HUES64 (cell line): ENCODE results near the gene ABCA3.

ENCODE experiments used
- H3K27ac ChIP-seq: 2 replicates; pipeline ENCODE4 v1.7.0; 2013; ENCODE audit warnings: low read depth, low read length, inconsistent platforms
- H3K27me3 ChIP-seq: 2 replicates; pipeline ENCODE4 v1.6.1; 2013; ENCODE audit warnings: mild to moderate bottlenecking, low read length; ENCODE audit not compliant: insufficient read depth
- H3K36me3 ChIP-seq: 2 replicates; pipeline ENCODE4 v1.6.1; 2013; ENCODE audit warnings: mild to moderate bottlenecking, low read length; ENCODE audit not compliant: insufficient read depth
- H3K4me1 ChIP-seq: 2 replicates; pipeline ENCODE4 v1.6.1; 2013; ENCODE audit warnings: mild to moderate bottlenecking, low read length, moderate library complexity; ENCODE audit not compliant: insufficient read depth
- H3K4me3 ChIP-seq: 2 replicates; pipeline ENCODE4 v1.5.1; 2013; ENCODE audit warnings: mild to moderate bottlenecking, low read length, moderate library complexity
- H3K9ac ChIP-seq: 2 replicates; pipeline ENCODE4 v1.6.1; 2013; ENCODE audit warnings: mild to moderate bottlenecking, low read depth, low read length
- H3K9me3 ChIP-seq: 2 replicates; pipeline ENCODE4 v1.6.1; 2013; ENCODE audit warnings: low read depth, low read length; ENCODE audit not compliant: insufficient read depth
- whole genome bisulfite sequencing: fragments of 150-250, 120-280 bp; methylation state at CpG from one replicate; pipeline ENCODE4 v1.1.7; 2013; ENCODE audit warnings: missing lambda C conversion rate; 5-methylcytosine and 5-hydroxymethylcytosine counted together

The ABCA3 gene

DNA sequence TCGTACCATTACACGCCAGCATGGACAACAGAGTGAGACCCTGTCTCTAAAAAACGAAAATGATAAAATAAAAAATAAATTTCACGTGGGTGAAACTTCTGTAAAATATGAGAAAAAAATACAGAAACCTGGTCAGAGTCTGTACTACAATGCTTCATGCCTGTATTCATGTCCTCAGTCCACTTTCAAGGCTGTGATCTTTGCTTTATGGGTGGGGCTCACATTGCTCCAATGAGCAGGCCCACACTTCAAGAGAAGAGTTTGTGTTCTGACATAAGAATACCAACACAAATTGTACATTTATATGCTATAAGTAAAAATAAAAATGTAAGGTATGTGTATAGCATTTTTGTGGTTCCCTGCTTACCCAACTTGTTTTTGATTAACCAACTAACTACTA, 32.2 kb upstream of the ABCA3 start:
- 95% methylated on average over 4 of the region's 4 CpGs for WGBS
- no peak overlapping the region for H3K4me3 ChIP-seq
- no peaks in the 10 kb centered on the region for H3K4me1 ChIP-seq
- H3K27ac ChIP-seq, result no peak overlapping the region
- no peaks in the 10 kb centered on the region for H3K36me3 ChIP-seq
- no peaks in the 10 kb centered on the region; the same call in 1 of the 2 replicates for H3K27me3 ChIP-seq
- H3K9ac ChIP-seq, result no peak overlapping the region
- H3K9me3 ChIP-seq, result no peaks in the 10 kb centered on the region

DNA sequence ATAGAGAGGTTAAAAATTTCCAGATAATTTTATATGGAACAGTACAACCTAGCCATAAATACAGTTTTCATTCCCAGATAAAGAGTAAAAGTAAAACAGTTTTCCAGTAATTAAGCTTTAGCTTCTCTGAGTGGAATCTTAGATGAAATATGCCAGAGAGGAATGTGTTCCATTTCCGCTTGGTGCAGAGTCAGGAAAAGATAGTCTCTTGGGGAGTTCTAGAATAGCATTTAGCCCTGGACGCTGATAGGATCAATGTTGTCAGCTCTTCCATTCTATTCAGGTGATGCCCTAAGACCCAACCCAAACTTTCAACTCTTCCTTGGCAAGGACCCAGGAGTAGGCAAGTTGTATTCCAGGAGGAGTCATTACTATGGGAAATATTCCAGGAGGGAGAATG, 30.9 kb upstream of the ABCA3 start:
- H3K27me3 ChIP-seq, result no peaks in the 10 kb centered on the region; the same call in 1 of the 2 replicates
- H3K4me1 ChIP-seq, result no peaks in the 10 kb centered on the region

DNA sequence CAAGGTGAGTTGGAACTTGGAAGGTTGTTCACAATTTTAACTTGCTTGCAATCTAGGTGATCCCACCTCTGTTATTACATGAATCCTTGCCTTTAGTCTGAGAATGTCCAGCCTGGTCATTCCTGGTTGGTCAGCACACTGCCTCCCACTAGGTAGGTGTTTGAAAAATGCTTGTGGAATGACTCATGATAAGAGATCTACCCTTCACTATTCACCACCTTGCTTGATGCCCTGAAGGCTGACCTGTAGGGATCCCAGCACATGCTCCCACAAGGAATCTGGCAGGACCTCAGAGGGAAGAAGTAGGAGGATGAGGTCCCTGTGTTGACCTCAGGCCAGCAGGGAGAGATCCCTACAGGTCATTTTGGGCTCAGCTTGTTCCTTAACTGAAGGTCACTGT, 30.2 kb upstream of the ABCA3 start:
- no peak overlapping the region for H3K27ac ChIP-seq
- H3K4me1 ChIP-seq, result no peaks in the 10 kb centered on the region
- no peak overlapping the region for H3K9ac ChIP-seq
- no peak overlapping the region for H3K4me3 ChIP-seq
- H3K36me3 ChIP-seq, result no peaks in the 10 kb centered on the region
- no peaks in the 10 kb centered on the region for H3K9me3 ChIP-seq
- H3K27me3 ChIP-seq, result no peaks in the 10 kb centered on the region; the same call in 1 of the 2 replicates

More for the DNA sequence above, 30.9 kb upstream of the ABCA3 start:
- Histone ChIP-seq H3K4me3 (no peak overlapping the region), H3K27ac (no peak overlapping the region), H3K9ac (no peak overlapping the region), H3K36me3 (no peaks in the 10 kb centered on the region), H3K9me3 (no peaks in the 10 kb centered on the region)
- 97% methylated on average over 2 of the region's 2 CpGs for WGBS

DNA sequence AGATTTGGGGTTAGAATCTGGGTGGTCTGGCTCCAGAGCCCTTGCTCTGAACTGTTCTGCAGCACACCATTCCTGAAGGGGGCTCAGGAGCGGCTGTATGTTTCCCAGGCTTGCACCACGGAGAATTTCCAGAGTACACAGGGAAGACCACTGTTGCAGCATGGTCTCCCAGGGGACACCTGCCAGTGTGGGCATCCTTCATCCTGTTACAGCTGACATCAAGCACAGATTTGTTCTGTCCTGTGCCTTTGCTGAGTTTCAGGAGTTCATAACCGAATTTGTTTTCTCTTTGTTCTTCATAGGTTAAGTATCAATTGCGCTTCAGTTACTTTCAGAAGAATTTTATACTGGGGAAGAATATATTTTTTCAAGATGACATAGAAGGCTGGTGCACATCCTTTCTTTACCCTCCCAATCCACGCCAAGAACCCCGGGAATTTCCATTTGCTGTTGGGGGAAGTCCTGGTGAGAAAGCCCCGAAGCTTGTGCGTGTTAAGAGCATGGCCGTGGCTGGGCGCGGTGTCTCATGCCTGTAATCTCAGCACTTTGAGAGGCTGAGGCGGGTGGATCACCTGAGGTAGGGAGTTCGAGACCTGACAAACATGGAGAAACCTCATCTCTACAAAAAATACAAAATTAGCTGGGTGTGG, 26.3 kb upstream of the ABCA3 start:
- no peak overlapping the region for H3K9ac ChIP-seq
- H3K27ac ChIP-seq, result no peak overlapping the region
- no peaks in the 10 kb centered on the region for H3K36me3 ChIP-seq
- 96% methylated on average over 13 of the region's 13 CpGs for WGBS
- peaks cover 3% of the 10 kb centered on the region; the same call in 1 of the 2 replicates for H3K27me3 ChIP-seq
- no peak overlapping the region for H3K4me3 ChIP-seq
- no peaks in the 10 kb centered on the region for H3K9me3 ChIP-seq
- H3K4me1 ChIP-seq, result no peaks in the 10 kb centered on the region

DNA sequence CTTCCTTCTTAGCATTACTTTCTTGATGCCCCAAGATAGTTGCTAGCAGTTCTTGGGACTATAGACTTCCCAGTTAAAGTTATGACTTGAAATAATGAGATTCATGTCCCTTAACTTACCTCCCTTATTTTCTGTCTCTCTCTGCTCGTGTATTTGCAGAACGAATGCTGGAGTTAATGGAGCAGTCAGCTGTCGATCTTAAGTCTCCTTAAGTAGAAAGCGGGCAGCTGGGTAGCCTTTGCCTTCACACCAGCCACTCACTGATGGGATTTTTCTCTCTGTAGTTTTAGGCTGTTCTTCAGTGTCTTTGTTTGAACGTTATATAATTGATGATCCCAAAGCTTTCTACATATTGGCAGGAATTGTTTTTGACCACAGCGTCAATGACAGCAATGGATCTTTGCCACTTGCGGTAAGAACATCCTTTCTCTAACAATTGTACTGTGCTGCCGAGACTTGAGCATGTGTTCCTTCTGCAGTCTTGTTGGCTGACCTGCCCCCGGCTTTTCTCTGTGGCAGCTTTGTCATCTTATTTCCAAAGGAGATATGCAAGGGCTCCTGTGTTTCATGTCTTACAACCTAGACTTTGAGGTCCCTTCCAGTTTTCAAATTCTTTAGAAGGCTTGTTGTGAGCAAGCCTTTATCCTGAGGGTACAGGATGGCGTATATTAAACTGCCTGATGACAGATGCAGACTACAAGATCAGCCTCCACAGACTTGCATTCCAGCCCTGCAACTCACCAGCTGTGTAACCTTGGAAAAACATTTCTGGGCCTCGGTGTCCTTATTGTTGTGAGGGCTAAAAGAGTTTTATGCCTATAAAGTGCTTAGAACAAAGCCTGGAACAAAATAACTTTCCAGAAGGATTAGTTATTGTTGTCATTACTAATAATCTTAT, 25.1 kb upstream of the ABCA3 start:
- Histone ChIP-seq H3K4me1 (no peaks in the 10 kb centered on the region), H3K4me3 (no peak overlapping the region), H3K9me3 (no peaks in the 10 kb centered on the region), H3K27ac (no peak overlapping the region), H3K9ac (no peak overlapping the region), H3K27me3 (peaks cover 3% of the 10 kb centered on the region; the same call in 1 of the 2 replicates), H3K36me3 (no peaks in the 10 kb centered on the region)
- WGBS, result 91% methylated on average over 11 of the region's 11 CpGs

DNA sequence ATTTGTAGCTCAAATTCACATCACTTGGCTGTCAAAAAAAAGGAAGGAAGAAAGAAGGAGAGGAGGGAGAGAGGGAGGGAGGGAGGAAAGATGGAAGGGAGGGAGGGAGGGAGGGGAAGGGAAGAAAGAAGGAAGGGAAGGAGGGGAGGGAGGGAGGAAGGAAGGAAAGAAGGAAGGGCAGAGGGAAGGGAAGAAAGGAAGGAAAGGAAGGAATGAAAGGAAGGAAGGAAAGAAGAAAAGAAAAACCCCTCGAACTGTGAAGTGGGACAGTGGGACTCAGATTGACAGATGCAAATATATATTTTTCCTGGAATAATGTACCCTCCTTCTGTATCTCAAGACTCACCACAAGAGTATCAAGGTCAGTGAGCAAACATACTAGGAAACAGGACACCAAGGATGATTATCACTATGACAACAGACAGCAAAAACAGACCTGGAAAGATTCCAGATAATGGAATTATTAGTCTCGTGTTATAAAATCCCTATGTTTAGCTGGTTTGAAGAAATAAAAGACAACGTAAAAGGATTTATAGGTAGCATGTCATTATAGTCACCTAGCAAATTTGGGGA, 24.2 kb upstream of the ABCA3 start:
- H3K9me3 ChIP-seq, result no peaks in the 10 kb centered on the region
- H3K36me3 ChIP-seq, result no peaks in the 10 kb centered on the region
- no peaks in the 10 kb centered on the region for H3K4me1 ChIP-seq
- H3K27ac ChIP-seq, result no peak overlapping the region
- H3K9ac ChIP-seq, result no peak overlapping the region
- WGBS, result 94% methylated on average over 3 of the region's 3 CpGs
- no peak overlapping the region for H3K4me3 ChIP-seq
- H3K27me3 ChIP-seq, result 0 out of 2 replicates have a peak, but pooled peaks cover 3% of the 10 kb centered on the region

DNA sequence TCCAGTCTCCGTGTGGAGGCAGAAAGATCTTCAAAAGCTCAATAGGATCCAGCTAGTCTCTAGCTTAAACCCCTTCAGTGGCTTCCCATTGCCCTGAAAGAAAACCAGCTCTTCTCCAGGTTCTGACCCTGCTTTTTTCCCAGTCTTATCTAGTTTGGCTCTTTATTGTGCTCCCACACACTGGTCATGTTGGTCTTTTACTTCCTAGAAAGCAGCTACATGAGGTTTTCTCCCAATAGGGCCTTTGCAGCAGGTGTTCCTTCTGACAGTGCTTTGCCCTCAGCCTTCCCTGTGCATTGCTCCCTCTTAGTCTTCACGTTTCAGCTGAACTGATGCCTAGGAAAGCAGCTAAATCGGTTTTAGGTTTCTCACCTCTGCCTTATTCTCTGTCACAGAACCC, 21.7 kb upstream of the ABCA3 start:
- 0 out of 2 replicates have a peak, but pooled peaks cover 3% of the 10 kb centered on the region for H3K27me3 ChIP-seq
- H3K4me1 ChIP-seq, result no peaks in the 10 kb centered on the region
- no peak overlapping the region for H3K4me3 ChIP-seq
- 76% methylated on average over 3 of the region's 3 CpGs for WGBS
- H3K27ac ChIP-seq, result no peak overlapping the region
- H3K9ac ChIP-seq, result no peak overlapping the region
- H3K9me3 ChIP-seq, result no peaks in the 10 kb centered on the region
- no peaks in the 10 kb centered on the region for H3K36me3 ChIP-seq

DNA sequence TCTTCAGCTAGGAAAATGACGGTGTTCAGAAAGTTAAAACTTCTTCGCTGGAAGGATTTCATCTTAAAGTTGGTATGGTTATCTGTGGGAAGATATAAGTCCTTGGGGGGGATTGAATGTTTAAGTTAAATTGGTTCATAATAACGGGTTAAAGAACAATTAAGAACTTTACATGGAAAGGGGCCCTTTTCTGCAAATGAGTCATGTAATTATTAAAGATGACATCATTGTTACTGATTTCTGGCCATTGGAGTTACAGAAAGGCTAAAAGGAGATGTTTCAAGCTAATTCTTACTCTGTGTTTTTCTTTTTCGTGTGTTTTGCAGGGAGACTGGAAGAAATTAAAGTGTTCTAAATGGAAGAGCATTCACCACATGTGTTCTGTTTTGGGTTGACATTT, 20.6 kb upstream of the ABCA3 start:
- Histone ChIP-seq H3K27me3 (0 out of 2 replicates have a peak, but pooled peaks cover 3% of the 10 kb centered on the region), H3K27ac (no peak overlapping the region), H3K36me3 (no peaks in the 10 kb centered on the region), H3K9me3 (no peaks in the 10 kb centered on the region), H3K4me3 (no peak overlapping the region), H3K4me1 (no peaks in the 10 kb centered on the region), H3K9ac (no peak overlapping the region)
- 92% methylated on average over 4 of the region's 4 CpGs for WGBS

DNA sequence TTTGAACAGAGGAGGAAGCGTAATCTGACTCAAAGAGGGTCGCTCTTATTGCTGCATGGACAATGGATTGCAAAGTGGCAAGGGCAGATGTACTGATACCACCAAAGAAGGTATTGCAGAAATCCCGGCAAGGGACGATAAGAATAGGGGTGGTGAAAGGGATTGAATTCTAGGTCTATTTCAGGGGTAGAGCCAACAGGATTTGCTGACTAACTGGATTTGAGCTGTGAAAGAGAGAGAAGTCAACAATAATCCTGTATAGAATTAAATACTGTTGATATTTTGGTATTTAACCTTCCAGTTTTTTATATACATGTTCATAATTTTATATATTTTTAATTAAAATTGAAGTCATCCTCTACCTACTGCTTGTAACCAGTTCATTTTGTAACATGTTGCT, 19.4 kb upstream of the ABCA3 start:
- Histone ChIP-seq H3K9me3 (no peaks in the 10 kb centered on the region), H3K4me1 (no peaks in the 10 kb centered on the region), H3K27ac (no peak overlapping the region), H3K9ac (no peak overlapping the region), H3K4me3 (no peak overlapping the region), H3K27me3 (0 out of 2 replicates have a peak, but pooled peaks cover 3% of the 10 kb centered on the region), H3K36me3 (no peaks in the 10 kb centered on the region)
- WGBS, result 94% methylated on average over 4 of the region's 4 CpGs

DNA sequence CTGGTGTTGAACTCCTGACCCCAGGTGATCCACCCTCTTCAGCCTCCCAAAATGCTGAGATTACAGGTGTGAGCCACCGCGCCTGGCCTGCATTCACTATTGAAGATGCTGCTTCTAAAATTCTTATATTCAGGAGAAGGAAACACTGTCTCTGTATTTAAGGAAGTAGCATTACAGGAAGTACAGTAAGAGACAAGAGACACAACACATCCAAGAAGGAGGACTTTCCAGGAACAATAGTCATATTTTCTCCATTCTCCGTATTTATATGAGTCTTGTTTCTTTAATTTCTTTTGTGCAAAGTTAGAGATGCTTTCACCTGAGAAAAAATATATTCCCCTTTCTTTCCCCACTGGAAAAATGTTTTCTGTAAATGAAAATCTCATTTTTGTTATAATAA, 18.3 kb upstream of the ABCA3 start:
- WGBS, result 94% methylated on average over 2 of the region's 3 CpGs
- Histone ChIP-seq H3K4me3 (no peak overlapping the region), H3K27ac (no peak overlapping the region)

DNA sequence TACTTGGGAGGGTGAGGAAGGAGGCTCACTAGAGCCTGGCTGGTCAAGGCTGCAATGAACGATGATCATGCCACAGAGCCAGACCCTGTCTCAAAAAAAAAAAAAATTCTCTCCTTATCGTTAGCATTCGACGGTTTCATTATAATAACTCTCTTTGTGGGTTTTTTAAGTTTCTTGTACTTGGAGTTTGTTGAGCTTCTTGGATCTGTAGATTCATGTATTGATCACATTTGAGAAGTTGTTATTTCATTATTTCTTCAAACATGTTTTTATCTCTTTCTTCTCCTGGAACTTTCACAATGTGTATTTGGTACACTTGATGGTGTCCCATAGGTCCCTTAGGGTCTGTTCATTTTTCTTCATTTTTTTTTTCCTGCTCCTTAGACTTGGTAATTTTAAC, 16.8 kb upstream of the ABCA3 start:
- Histone ChIP-seq H3K27ac (no peak overlapping the region), H3K27me3 (0 out of 2 replicates have a peak, but pooled peaks cover 3% of the 10 kb centered on the region), H3K36me3 (no peaks in the 10 kb centered on the region), H3K9me3 (no peaks in the 10 kb centered on the region), H3K9ac (no peak overlapping the region), H3K4me3 (no peak overlapping the region), H3K4me1 (no peaks in the 10 kb centered on the region)
- 100% methylated on average over 4 of the region's 4 CpGs for WGBS

More for the DNA sequence above, 18.3 kb upstream of the ABCA3 start:
- H3K4me1 ChIP-seq, result no peaks in the 10 kb centered on the region
- H3K27me3 ChIP-seq, result 0 out of 2 replicates have a peak, but pooled peaks cover 3% of the 10 kb centered on the region
- H3K9me3 ChIP-seq, result no peaks in the 10 kb centered on the region
- no peak overlapping the region for H3K9ac ChIP-seq
- H3K36me3 ChIP-seq, result no peaks in the 10 kb centered on the region
